Measurements from ENCODE around the gene S100PBP.

S100PBP gene

GRCh38 chr1:32898056-32898455 is 80.6 kb downstream of the S100PBP start:
- Mint-ChIP-seq H3K27me3 (ENCODE audit: low read depth, poor library complexity) (peaks cover 58% of the 10 kb centered on the region), H3K27ac (no peak overlapping the region), H3K4me3 (no peak overlapping the region), H3K4me1 (peaks cover 9% of the 10 kb centered on the region), H3K9me3 (no peaks in the 10 kb centered on the region), H3K36me3 (ENCODE audit: low read depth) (no peaks in the 10 kb centered on the region)
- TF ChIP-seq CTCF (IDR thresholded peaks at IDR 0.05), result no peak
- no peak for DNase-seq

DNA sequence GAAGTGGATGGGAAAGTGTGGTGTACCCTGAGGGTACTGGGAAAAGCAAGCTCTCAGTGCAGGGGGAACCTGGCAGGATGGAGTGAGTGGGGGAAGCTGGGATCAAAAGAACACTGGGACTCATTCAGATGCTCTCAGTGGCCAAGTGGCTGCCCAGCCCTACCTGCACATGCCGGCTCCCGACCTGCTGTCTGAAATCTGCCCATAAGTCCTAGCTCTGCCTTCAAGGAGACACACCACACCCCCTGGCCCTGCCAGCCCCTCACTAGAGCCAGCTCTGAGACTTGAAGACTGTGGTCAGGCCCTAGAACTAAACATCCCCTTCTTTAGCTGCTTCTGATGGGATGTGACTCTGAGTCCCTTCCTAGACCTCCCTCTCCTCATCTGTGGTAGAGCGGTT is 81.5 kb downstream of the S100PBP start:
- Mint-ChIP-seq H3K4me3 (no peak overlapping the region), H3K27me3 (ENCODE audit: low read depth, poor library complexity) (peaks cover 59% of the 10 kb centered on the region)

GRCh38 chr1:32899586-32900296 is 82.3 kb downstream of the S100PBP start:
- no peaks in the 10 kb centered on the region for H3K9me3 Mint-ChIP-seq
- no peaks in the 10 kb centered on the region for H3K36me3 Mint-ChIP-seq (ENCODE audit: low read depth)
- DNase-seq, result no peak
- H3K27me3 Mint-ChIP-seq (ENCODE audit: low read depth, poor library complexity), result peaks cover 63% of the 10 kb centered on the region
- H3K4me1 Mint-ChIP-seq, result peaks cover 9% of the 10 kb centered on the region
- H3K4me3 Mint-ChIP-seq, result no peak overlapping the region
- no peak for TF ChIP-seq CTCF (IDR thresholded peaks at IDR 0.05)
- no peak overlapping the region for H3K27ac Mint-ChIP-seq

More for the DNA sequence above, 81.5 kb downstream of the S100PBP start:
- H3K9me3 Mint-ChIP-seq, result no peaks in the 10 kb centered on the region
- TF ChIP-seq CTCF (IDR thresholded peaks at IDR 0.05), result no peak
- no peaks in the 10 kb centered on the region for H3K36me3 Mint-ChIP-seq (ENCODE audit: low read depth)
- DNase-seq, result no peak
- H3K27ac Mint-ChIP-seq, result no peak overlapping the region
- H3K4me1 Mint-ChIP-seq, result peaks cover 9% of the 10 kb centered on the region

GRCh38 chr1:32900371-32900955 is 83.0 kb downstream of the S100PBP start:
- Mint-ChIP-seq H3K9me3 (no peaks in the 10 kb centered on the region), H3K36me3 (ENCODE audit: low read depth) (no peaks in the 10 kb centered on the region), H3K4me1 (peaks cover 9% of the 10 kb centered on the region), H3K4me3 (peak overlapping the region; percentile 74), H3K27me3 (ENCODE audit: low read depth, poor library complexity) (peaks cover 67% of the 10 kb centered on the region), H3K27ac (no peak overlapping the region)
- DNase-seq, result no peak
- TF ChIP-seq CTCF (IDR thresholded peaks at IDR 0.05), result no peak

DNA sequence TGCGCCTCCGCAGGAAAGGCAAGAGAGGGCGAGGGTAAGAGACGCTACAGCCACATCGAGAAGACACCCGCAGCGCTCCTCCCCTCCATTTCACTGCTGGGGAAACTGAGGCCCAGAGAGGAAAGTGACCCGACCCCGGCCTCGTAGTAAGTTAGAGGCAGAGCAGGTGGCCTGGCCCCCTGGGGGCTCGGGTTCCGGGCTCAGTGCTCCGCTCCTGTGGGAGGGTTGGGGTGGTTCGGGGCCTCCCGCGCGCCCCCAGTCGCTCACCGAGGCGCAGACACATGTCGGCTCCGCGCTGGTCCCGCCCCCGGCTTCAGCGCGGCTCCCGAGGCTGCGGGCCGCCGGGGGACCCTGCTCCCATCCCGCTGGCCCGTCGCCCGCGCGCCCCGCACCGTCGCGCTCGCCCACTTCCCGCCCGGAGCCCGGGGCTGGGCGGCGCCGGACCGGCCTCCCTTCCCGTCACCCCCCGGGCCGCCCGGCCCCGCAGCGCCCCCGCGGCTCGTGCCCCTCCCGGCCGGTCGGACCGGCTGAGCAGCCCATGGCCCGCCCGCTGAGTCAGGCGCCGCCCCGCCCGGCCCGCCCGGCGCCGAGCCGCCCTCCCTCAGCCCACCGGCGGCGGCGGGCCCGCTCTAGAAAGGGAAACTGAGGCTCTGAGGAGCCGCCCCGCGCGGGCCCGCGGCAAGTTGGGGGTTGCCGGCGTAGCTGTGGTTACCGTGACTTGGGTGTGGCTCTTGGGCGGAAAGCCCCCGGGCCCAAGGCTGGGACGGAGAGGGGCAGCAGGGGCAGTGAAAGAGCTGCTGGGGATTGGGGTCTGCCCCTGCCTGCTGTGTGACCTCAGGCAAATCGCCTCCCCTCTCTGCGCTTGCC is 83.7 kb downstream of the S100PBP start, which contains the start of gene TMEM54:
Gene TMEM54 (minus strand): TSS at position 434 of the 867 bp plus-strand sequence. CDS start 151 bp downstream, at position 283.
- Mint-ChIP-seq H3K27ac (no peak within 1 kb of the TSS), H3K36me3 (ENCODE audit: low read depth) (no peaks in the 10 kb centered on the region), H3K27me3 (ENCODE audit: low read depth, poor library complexity) (peaks cover 67% of the 10 kb centered on the region), H3K4me3 (peak within 1 kb of the TSS; percentile 79), H3K9me3 (no peaks in the 10 kb centered on the region), H3K4me1 (peaks cover 9% of the 10 kb centered on the region)
- DNase-seq, result peak; percentile 66
- TF ChIP-seq CTCF (IDR thresholded peaks at IDR 0.05), result no peak

Data from nephron progenitor cell (in vitro differentiated cells).